Stomach (tissue), 4 donors: Measurements from ENCODE around the gene NME8.

Source experiments
- EP300 ChIP-seq: sonication (generic); formaldehyde crosslinking; IDR thresholded peaks from one replicate; pipeline ENCODE4 v1.6.1; 2017; ENCODE audit warnings: antibody characterized with exemption
- POLR2AphosphoS5 ChIP-seq, 3 donors: sonication (generic); formaldehyde crosslinking; IDR thresholded peaks; one replicate each; pipeline ENCODE4 v1.6.1; 2016; ENCODE audit warnings: antibody characterized with exemption in 3 of 3
- TF ChIP-seq, protein P1 (sequence below), 7 experiments: fragments of 450-650 bp in 4 of 7; fragments of 200-600 bp in 3 of 7; sonication (generic) in 3 of 7; IDR thresholded peaks; one replicate each; pipeline ENCODE4 v1.5.1; 2016 to 2019; ENCODE audit warnings: antibody characterized with exemption in 7 of 7, control low read depth in 2 of 7, mild to moderate bottlenecking in 1 of 7

- TF ChIP-seq, protein P1, sequence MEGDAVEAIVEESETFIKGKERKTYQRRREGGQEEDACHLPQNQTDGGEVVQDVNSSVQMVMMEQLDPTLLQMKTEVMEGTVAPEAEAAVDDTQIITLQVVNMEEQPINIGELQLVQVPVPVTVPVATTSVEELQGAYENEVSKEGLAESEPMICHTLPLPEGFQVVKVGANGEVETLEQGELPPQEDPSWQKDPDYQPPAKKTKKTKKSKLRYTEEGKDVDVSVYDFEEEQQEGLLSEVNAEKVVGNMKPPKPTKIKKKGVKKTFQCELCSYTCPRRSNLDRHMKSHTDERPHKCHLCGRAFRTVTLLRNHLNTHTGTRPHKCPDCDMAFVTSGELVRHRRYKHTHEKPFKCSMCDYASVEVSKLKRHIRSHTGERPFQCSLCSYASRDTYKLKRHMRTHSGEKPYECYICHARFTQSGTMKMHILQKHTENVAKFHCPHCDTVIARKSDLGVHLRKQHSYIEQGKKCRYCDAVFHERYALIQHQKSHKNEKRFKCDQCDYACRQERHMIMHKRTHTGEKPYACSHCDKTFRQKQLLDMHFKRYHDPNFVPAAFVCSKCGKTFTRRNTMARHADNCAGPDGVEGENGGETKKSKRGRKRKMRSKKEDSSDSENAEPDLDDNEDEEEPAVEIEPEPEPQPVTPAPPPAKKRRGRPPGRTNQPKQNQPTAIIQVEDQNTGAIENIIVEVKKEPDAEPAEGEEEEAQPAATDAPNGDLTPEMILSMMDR (IDR thresholded peaks at IDR 0.05): no peak
- TF ChIP-seq EP300: no peak
- TF ChIP-seq POLR2AphosphoS5 (IDR thresholded peaks at IDR 0.05): no peak
These were observed 51.4 kb downstream of the NME8 start for GRCh38 chr7:37899712-37900247.
